Measurements from ENCODE around the gene ALB.
"Not testable (repeated sequence)": the region's sequence is repeated elsewhere in the genome, so short reads cannot be mapped to it uniquely, and the experiment has no call there.

ALB gene

DNA sequence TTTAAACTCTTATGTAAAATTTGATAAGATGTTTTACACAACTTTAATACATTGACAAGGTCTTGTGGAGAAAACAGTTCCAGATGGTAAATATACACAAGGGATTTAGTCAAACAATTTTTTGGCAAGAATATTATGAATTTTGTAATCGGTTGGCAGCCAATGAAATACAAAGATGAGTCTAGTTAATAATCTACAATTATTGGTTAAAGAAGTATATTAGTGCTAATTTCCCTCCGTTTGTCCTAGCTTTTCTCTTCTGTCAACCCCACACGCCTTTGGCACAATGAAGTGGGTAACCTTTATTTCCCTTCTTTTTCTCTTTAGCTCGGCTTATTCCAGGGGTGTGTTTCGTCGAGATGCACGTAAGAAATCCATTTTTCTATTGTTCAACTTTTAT is at the start of gene ALB:
TSS of gene ALB (plus strand) at position 246 of the 400 bp plus-strand sequence. CDS start at position 287, 41 bp downstream.
- FAIRE-seq (no peak), DNase-seq (ENCODE audit: low spot score) (no peak)

DNA sequence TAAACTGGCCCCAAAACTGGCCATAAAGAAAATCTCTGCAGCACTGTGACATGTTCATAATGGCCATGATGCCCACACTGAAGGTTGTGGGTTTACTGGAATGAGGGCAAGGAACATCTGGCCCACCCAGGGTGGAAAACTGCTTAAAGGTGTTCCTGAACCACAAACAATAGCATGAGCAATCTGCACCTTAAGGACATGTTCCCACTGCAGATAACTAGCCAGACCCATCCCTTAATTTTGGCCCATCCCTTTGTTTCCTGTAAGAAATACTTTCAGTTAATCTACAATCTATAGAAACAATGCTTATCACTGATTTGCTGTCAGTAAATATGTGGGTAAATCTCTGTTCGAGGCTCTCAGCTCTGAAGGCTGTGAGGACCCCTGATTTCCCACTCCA is 46.9 kb upstream of the ALB start:
- not testable (repeated sequence) for FAIRE-seq; DNase-seq (ENCODE audit: low spot score)

DNA sequence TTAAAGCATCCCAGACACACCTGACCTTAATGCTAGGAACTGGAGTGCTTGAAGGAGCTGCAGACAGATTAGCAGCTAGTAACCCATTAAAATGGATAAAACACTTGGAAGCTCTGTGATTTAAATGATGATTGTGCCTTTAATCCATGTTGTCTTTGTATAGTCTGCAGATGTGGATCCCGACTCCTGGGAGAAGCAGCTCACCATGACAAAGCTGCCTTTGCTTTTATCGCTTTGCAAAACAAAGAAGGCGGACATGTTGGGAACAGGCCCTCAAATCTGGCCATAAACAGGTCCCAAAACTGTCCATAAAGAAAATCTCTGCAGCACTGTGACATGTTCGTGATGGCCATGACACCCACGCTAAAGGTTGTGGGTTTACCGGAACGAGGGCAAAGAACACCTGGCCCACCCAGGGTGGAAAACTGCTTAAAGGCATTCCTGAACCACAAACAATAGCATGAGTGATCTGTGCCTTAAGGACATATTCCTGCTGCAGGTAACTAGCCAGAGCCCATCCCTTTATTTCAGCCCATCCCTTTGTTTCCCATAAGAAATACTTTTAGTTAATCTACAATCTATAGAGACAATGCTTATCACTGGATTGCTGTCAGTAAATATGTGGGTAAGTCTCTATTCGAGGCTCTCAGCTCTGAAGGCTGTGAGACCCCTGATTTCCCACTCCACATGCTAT is 34.4 kb upstream of the ALB start:
- not testable (repeated sequence) for DNase-seq (ENCODE audit: low spot score); FAIRE-seq

DNA sequence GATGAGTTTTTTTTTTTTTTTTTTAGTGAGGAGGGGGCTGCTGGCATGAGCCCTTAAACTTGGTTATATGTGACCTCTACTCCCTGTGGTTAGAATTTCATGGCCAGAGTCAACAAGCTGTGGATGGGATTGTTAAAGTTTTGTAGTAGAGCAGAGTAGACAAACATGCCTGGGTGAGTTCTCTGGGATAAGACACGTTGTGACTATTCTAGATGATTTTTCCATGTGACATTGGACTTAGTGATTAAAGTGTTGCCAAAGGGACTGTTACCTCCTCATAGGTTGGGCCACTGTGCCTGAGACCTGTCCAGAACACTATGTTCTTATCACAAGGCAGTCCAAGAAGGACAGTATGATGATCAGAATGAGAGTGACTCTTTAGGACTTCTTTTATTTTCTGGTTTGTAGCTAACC is 28.8 kb upstream of the ALB start:
- DNase-seq (ENCODE audit: low spot score): no peak
- no peak for FAIRE-seq

DNA sequence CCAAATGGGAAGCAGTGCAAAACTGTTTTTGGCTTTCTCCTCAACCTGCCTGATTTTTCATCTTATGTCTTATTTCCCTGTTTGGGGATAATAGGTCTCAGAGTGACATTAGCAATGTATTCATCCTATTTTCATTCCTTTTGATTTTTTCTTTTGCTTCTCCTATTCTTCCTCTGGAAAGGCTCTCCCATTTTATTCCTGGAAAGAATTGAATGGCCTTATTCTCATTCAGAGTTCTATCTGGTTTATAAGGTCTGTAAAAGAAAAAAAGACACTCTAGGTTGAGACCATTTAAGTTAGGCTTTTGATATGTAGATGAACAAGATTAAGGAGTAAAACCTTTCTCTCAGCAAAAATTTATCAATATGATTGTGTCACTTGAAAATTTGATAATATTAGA is 27.8 kb upstream of the ALB start:
- FAIRE-seq (no peak), DNase-seq (ENCODE audit: low spot score) (no peak)

DNA sequence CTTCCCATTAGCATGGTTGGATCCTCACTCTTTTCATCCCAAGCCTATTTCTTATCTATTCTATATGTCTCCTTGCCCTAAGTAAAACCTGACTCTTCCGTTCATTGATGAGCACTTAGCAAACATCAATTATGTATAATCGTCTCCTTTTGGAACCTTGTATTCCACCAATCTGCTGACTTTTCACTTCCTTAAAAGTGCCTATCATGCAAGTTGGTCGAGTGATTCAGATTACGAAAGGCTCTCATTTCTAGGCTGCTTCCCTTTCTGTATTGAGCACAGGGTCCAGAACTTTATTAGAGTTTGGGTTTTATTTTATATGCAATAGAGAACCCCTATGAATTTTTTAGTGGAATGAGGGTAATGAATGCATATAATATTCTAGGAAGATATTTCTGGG is 27.1 kb upstream of the ALB start:
- FAIRE-seq: no peak
- no peak for DNase-seq (ENCODE audit: low spot score)

DNA sequence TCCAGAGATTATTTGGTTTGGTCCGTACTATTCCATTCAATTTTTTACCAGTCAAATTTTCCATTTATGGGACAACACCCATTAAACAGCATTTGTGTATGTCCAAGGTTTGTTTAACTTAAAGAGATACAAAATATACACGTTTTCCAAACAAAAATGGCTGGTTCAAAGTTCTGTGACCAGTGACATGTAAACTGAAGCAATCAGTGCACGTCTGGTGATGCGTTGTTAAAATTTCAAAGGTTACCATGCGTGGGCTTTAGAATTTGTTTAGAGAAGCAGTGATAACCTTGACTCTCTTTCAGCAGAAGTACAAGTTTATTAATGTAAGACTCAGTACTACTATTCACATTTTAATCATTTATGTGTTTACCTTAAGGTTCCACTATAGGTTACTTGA is 25.2 kb upstream of the ALB start:
- no peak for DNase-seq (ENCODE audit: low spot score)
- no peak for FAIRE-seq

DNA sequence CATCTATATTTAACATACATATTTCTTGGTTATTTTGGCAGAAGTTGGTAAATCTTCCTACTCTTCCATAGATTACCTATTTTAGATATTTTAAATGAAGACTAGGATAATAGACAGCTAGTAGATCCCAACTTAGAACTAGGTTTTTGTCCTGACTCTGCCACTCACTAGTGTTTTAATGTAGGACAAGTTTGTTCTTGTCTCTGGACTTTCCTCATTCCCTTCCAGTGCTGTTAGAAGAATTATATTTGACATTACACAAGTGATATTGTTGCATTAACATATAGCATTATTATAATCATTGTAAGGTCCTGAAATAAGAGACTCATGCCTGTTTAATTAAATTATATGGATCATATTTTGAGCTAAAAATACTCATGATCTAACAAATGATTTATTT is 24.1 kb upstream of the ALB start:
- no peak for FAIRE-seq
- DNase-seq (ENCODE audit: low spot score): no peak

DNA sequence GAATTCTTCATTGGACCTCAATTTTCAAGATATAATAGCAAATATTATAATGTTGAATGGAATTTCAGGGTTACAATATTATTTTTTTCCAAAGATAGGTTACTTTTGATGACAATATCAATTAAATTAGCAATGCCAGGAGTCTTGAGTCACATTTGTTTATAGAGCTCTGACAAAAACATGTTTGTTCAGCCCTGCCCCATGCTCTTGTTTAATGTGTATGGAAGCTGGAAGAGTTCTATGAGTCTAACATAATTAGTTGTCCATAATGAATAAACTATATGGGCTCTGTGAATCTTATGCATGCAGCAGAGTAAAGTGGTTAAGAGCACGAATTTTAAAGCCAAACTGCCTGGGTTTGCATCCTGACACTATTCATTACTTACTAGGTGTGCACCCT is 22.9 kb upstream of the ALB start:
- no peak for DNase-seq (ENCODE audit: low spot score)
- no peak for FAIRE-seq

DNA sequence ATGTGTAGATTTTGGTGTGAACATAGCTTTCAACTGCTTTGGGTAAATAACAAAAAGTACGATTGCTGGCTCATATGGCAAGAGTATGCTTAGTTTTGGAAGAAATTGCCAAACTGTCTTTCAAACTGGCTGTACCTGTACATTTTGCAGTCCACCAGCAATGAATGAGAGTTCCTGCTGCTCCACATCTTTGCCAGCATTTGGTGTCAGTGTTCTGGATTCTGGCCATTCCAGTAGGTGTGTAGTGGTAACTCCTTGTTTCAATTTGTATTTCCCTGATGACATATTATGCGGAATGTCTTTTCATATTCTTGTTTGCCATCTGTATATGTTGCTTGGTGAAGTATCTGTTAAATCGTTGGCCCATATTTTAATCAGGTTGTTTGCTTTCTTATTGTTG is 20.6 kb upstream of the ALB start:
- DNase-seq (ENCODE audit: low spot score) (no peak), FAIRE-seq (no peak)

DNA sequence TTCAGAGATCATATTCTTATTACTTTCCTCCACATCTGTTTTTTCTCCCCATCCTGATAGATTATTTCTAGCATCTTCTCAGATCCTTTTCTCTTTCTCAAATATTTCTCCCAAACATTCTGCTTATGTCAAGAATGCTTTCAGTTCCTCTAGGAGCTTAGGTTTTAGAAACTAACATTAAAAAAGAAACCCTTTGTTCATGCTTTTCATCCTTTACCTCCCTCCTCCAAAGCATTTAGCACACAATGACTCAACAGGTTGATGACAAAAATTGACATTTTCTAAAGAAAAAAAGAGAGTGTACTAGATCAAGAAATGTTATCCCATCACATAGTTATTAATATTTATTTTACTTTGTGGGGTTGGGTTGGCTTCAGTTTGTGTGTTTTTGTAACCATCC is 16.5 kb upstream of the ALB start:
- no peak for FAIRE-seq

DNA sequence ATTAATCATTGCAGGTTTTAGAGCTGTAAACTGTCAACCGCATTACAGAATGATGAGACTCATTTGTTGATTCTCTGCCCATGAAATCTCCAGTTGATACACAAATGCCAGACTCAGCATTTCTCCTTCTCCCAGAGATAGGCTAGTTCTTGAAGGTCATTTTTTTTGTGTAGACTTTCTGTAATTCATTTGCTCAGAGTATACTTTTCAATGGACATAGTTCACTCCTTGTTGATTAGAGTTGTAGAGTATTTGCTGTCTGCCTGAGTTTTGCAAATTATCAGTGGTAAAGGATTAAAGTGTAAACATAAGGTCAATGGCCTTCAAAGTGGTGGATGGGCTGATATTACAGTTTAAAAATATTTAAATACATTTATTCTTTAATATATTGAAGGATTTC is 15.2 kb upstream of the ALB start:
- DNase-seq (ENCODE audit: low spot score): no peak
- no peak for FAIRE-seq

More for the DNA sequence above, 16.5 kb upstream of the ALB start:
- no peak for DNase-seq (ENCODE audit: low spot score)

DNA sequence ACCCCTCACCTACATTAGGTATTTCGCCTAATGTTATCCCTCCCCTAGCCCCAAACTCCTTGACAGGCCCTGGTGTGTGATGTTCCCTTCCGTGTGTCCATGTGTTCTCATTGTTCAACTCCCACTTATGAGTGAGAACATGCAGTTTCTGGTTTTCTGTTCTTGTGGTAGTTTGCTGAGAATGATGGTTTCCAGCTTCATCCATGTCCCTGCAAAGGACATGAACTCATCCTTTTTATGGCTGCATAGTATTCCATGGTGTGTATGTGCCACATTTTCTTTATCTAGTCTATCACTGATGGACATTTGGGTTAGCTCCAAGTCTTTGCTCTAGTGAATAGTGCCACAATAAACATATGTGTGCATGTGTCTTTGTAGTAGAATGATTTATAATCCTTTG is 14.4 kb upstream of the ALB start:
- not testable (repeated sequence) for DNase-seq (ENCODE audit: low spot score); FAIRE-seq

DNA sequence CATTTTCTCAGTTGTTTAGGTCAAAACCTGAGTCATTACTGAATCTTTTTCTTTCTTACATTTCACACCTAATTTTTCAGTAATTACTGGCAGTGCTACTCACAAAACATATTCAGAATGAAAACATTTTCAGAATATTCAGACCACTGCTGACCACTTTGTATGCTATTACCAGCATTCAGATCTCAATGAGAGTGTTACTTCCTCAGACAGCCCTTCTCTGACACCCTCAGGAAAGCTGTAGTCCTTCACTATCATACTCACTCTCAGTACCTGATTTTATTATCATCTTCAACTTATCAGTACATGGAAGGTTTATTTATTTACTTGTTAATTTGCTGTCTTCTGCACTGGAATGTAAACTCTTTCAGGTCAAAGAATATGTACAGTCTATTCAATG is 12.3 kb upstream of the ALB start:
- FAIRE-seq: no peak
- no peak for DNase-seq (ENCODE audit: low spot score)

DNA sequence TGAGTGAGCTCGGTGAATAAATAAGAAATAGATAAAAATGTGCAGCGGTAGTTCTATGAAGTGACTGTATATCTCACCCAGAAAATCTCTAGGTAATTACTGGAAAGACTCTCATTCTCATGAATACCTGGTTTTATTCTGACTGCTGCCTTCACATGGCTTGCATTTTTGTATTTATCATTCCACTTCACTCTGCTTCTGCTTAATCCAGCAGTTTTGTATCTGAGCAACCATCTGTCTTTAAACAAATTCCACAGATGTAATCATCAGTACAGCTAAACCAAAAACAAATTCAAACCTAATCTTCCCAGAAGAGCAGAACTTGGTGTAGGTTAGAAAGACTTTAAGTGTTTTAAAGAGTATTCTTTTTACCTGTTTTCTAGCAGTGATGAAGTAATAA is 11.2 kb upstream of the ALB start:
- no peak for DNase-seq (ENCODE audit: low spot score)
- no peak for FAIRE-seq

DNA sequence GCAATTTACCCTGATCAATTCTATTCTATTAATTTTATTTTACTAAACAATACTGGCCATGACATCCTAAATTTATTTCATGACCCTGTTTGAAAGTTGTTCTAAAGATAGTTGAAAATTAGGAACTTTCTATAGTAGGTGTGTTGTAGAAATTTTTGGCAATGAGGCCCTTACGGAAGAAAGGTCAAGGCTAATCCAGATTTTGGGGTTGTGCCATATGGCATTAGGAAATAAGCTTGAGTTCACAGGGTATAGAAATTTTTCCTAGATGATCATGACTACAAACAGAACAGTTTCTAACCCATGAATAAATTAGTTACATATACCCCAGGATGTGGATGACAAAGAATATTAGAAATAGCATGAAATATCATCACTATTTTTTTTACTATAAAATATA is 7.8 kb upstream of the ALB start:
- FAIRE-seq: no peak
- no peak for DNase-seq (ENCODE audit: low spot score)

DNA sequence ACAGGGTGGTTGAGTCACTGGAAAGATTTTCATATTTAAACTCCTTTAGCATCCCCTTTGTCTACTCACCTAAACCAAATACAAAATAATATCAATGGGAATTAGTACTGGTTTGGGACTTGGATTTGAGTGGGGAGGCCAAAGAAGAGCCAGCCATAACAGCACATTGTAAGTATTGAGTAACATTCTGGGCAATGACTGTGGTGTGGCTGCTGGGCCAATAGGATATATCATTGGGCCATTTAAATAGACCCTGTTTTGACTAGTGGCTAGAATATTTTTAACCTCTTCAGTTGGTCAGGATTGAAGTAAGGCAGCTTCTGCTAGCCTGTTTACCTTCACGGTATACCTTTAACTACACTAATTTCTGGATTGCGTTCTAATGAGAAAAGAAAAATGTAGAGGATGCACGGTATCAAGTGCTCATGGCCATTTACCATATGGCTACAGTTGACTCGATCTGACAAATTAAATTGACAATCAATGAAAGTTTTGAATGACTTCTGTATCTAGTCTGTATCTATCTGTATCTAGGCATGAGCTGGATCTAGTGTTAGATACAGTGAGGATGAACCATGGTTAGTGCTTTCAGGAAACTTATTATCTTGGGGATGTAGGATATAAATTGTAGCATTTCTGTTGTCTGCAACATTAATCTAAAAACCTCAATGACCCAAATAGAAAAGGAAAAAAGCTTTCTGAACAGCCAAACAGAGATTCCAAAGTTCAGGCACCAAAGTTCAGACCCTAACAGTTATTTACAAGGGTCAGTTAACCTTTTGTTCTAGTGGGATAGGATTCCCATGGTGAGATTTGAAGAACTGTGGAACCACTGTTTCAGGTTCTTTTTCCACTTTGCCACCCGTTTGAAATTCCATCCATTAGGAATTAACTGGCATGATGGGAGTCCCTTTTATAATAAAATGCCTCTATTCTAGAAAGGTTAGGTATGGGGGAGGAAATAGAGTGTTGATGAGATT is 6.8 kb upstream of the ALB start:
- DNase-seq (ENCODE audit: low spot score): no peak
- no peak for FAIRE-seq

DNA sequence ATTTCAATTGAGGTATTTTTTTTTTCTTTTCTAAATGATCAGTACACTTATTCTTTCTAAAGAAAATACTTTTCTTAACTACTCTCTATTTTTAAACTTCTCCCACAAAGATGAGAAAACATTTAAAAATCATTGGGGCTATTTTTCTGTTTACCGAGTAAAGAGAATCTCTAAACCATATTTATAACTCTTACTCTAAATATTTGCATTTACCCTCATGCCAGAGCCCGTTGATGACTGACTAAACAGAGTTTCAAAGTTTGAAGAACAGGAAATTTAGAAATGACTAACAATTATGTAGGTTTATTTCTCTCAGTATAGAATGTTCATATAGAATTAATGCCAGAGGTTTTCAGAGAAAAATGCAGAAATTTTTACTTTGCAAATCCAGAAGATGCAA is 2.7 kb upstream of the ALB start:
- DNase-seq (ENCODE audit: low spot score) (no peak), FAIRE-seq (no peak)

DNA sequence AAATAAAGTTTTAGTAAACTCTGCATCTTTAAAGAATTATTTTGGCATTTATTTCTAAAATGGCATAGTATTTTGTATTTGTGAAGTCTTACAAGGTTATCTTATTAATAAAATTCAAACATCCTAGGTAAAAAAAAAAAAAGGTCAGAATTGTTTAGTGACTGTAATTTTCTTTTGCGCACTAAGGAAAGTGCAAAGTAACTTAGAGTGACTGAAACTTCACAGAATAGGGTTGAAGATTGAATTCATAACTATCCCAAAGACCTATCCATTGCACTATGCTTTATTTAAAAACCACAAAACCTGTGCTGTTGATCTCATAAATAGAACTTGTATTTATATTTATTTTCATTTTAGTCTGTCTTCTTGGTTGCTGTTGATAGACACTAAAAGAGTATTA is 370 bp downstream of the ALB start:
- no peak for DNase-seq (ENCODE audit: low spot score)
- no peak for FAIRE-seq

DNA sequence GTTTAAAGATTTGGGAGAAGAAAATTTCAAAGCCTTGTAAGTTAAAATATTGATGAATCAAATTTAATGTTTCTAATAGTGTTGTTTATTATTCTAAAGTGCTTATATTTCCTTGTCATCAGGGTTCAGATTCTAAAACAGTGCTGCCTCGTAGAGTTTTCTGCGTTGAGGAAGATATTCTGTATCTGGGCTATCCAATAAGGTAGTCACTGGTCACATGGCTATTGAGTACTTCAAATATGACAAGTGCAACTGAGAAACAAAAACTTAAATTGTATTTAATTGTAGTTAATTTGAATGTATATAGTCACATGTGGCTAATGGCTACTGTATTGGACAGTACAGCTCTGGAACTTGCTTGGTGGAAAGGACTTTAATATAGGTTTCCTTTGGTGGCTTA is 1.1 kb downstream of the ALB start:
- FAIRE-seq: no peak

DNA sequence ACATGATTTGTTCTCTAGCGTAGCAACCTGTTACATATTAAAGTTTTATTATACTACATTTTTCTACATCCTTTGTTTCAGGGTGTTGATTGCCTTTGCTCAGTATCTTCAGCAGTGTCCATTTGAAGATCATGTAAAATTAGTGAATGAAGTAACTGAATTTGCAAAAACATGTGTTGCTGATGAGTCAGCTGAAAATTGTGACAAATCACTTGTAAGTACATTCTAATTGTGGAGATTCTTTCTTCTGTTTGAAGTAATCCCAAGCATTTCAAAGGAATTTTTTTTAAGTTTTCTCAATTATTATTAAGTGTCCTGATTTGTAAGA is 2.4 kb downstream of the ALB start:
- FAIRE-seq: no peak

More for the DNA sequence above, 1.1 kb downstream of the ALB start:
- no peak for DNase-seq (ENCODE audit: low spot score)

DNA sequence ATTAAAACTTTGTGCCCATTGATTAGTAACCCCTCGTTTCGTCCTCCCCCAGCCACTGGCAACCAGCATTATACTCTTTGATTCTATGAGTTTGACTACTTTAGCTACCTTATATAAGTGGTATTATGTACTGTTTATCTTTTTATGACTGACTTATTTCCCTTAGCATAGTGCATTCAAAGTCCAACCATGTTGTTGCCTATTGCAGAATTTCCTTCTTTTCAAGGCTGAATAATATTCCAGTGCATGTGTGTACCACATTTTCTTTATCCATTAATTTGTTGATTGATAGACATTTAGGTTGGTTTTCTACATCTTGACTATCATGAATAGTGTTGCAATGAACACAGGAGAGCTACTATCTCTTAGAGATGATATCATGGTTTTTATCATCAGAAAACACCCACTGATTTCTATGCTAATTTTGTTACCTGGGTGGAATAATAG is 3.2 kb downstream of the ALB start:
- DNase-seq (ENCODE audit: low spot score) (no peak), FAIRE-seq (peak; percentile 17)

More for the DNA sequence above, 2.4 kb downstream of the ALB start:
- no peak for DNase-seq (ENCODE audit: low spot score)

All from urothelium cell line (cell line).